HepG2 (cell line): ENCODE measurements around the gene ETV2. TPM values are rescaled to one million over a fixed set of nuclear protein-coding genes. Genes with fewer than 3 reads are reported as not detected.

Source experiments
- ATAC-seq: fragments of 200-7000 bp; cut with Tn5 transposase; 3 replicates; pipeline ENCODE4 v1.9.1; 2020; ENCODE audit warnings: mild to moderate bottlenecking, moderate library complexity
- BruUV-seq: library from RNA; stranded (reverse); fragments of 400-500 nt; replicated peaks from 2 replicates; lab custom pipeline; 2021; lab: Mats Ljungman, UMichigan
- CTCF ChIA-PET: fragments of 300-600 bp; formaldehyde crosslinking; extraction: SDS; loops from one replicate; lab custom pipeline; 2021; ENCODE audit warnings: low total read pairs, inconsistent platforms, low intra/inter-chr PET ratio; lab: Yijun Ruan, JAX
- POLR2A ChIA-PET: fragments of 350-600 bp; sonication (Branson Sonifier 250); formaldehyde crosslinking; loops from one replicate; lab custom pipeline; 2020; ENCODE audit warnings: antibody characterized with exemption, inconsistent platforms; lab: Yijun Ruan, JAX
- DNase-seq: peaks from one replicate; pipeline ENCODE4 v3.0.0-alpha.2; 2015; ENCODE audit warnings: low spot score
- FAIRE-seq: peaks from 3 replicates; lab custom pipeline; 2011; peaks lifted over from hg19 to GRCh38; lab: Jason Lieb, UNC
- H2AFZ ChIP-seq: one replicate; pipeline ENCODE4 v1.6.1; 2011; ENCODE audit warnings: low read length, inconsistent platforms
- H3K27ac ChIP-seq: fragments of 300-600 bp; 3 replicates; pipeline ENCODE4 v1.8.0; 2011; ENCODE audit warnings: mixed run types, mild to moderate bottlenecking, mixed read lengths, low read length, inconsistent platforms; ENCODE audit not compliant: insufficient read depth; ENCODE audit errors: extremely low read length
- H3K27me3 ChIP-seq, 2 experiments: fragments of 200-600 bp in 1 of 2; 2 replicates in 1 of 2; 3 replicates in 1 of 2; pipeline versions ENCODE4 v1.6.0 to v1.8.0; 2011; ENCODE audit warnings: low read length in 2 of 2, mild to moderate bottlenecking in 2 of 2, moderate library complexity in 2 of 2, inconsistent platforms in 1 of 2; ENCODE audit not compliant: insufficient read depth in 2 of 2, control insufficient read depth in 1 of 2
- H3K36me3 ChIP-seq, 2 experiments: fragments of 200-600 bp in 1 of 2; replicated peaks in 1 of 2; 2 replicates in 1 of 2; 3 replicates in 1 of 2; pipeline versions ENCODE4 v1.5.1 to v1.8.0; 2011; ENCODE audit warnings: low read length in 2 of 2, inconsistent platforms in 1 of 2; ENCODE audit not compliant: insufficient read depth in 2 of 2, control insufficient read depth in 1 of 2
- H3K4me1 ChIP-seq: 2 replicates; pipeline ENCODE4 v1.5.1; 2012; ENCODE audit warnings: low read length, inconsistent platforms; ENCODE audit not compliant: insufficient read depth
- H3K4me2 ChIP-seq: 2 replicates; pipeline ENCODE4 v1.6.0; 2011; ENCODE audit warnings: low read depth, low read length, inconsistent platforms
- H3K4me3 ChIP-seq, 3 experiments: fragments of 200-600 bp in 1 of 3; sonication (generic), shearing (Covaris generic) in 1 of 3; replicated peaks in 1 of 3; 2 replicates each; pipeline ENCODE4 v1.5.1; 2011 to 2016; ENCODE audit warnings: low read length in 3 of 3, inconsistent platforms in 2 of 3, low read depth in 2 of 3, mild to moderate bottlenecking in 2 of 3, control low read depth in 1 of 3, mixed read lengths in 1 of 3; ENCODE audit not compliant: insufficient read depth in 1 of 3
- H3K79me2 ChIP-seq: one replicate; pipeline ENCODE4 v1.6.1; 2011; ENCODE audit warnings: low read length, inconsistent platforms; ENCODE audit not compliant: insufficient read depth
- H3K9ac ChIP-seq: 2 replicates; pipeline ENCODE4 v1.6.0; 2011; ENCODE audit warnings: mild to moderate bottlenecking, low read depth, low read length, inconsistent platforms; ENCODE audit not compliant: insufficient read depth
- H3K9me3 ChIP-seq: 2 replicates; pipeline ENCODE4 v1.5.1; 2012; ENCODE audit warnings: mild to moderate bottlenecking, low read length
- H4K20me1 ChIP-seq: 2 replicates; pipeline ENCODE4 v1.6.0; 2011; ENCODE audit warnings: inconsistent platforms, mild to moderate bottlenecking, low read length, moderate library complexity; ENCODE audit not compliant: insufficient read depth
- CENPX ChIP-seq: sonication (generic); formaldehyde crosslinking; IDR thresholded peaks from 2 replicates; pipeline ENCODE4 v1.9.0; 2021; ENCODE audit warnings: mild to moderate bottlenecking, missing genetic modification reagents, moderate library complexity
- RFX5 ChIP-seq: IDR thresholded peaks from 2 replicates; pipeline ENCODE4 v1.6.1; 2011; ENCODE audit warnings: low read depth, low read length, improper control_type of control experiment
- SRSF1 ChIP-seq: fragments of 200-400 bp; formaldehyde crosslinking; optimal IDR thresholded peaks from 2 replicates; pipeline ENCODE3; 2017; ENCODE audit warnings: mild to moderate bottlenecking, low read depth, low read length, moderate library complexity
- THAP11 ChIP-seq: IDR thresholded peaks from 2 replicates; pipeline ENCODE4 v1.6.1; 2016; ENCODE audit warnings: missing biosample characterization, missing genetic modification reagents
- ZNF143 ChIP-seq: sonication (generic); formaldehyde crosslinking; IDR thresholded peaks from 2 replicates; pipeline ENCODE4 v1.4.0; 2020; ENCODE audit warnings: missing genetic modification reagents
- ZNF850 ChIP-seq: sonication (generic); formaldehyde crosslinking; conservative IDR thresholded peaks from 2 replicates; pipeline ENCODE4 v1.9.0; 2021; ENCODE audit warnings: mild to moderate bottlenecking, missing genetic modification reagents
- WGBS: methylation state at CpG from one replicate; pipeline ENCODE4 v1.1.6; 2017; ENCODE audit warnings: low lambda C conversion rate; 5-methylcytosine and 5-hydroxymethylcytosine counted together
- in situ Hi-C: cut with HindIII; loops from 2 replicates; pipeline ENCODE4 v1.10.0; 2017; ENCODE audit warnings: low pct_unique_long_range_greater_than_20kb; ENCODE audit not compliant: extremely low pct_ligation_motif_present
- intact Hi-C: fragments of 100-400 bp; cut with micrococcal nuclease; formaldehyde crosslinking; loops from one replicate; pipeline ENCODE4 v1.10.0; 2022; ENCODE audit not compliant: unreplicated experiment
- polyA plus RNA-seq, 8 experiments: library from polyadenylated mRNA; depleted of rRNA in 3 of 8; stranded (reverse) in 7 of 8; unstranded in 1 of 8; fragments of >200 nt; fragmentation: Illumina TruSeq in 4 of 8; extraction: Trizol in 4 of 8; gene quantifications; 2 replicates each; pipeline versions ENCODE4 v1.2.1 to v1.2.3, GENCODE V29; 2011 to 2016; ENCODE audit warnings: low read depth in 4 of 8, missing spikeins in 1 of 8, mixed read lengths in 1 of 8; ENCODE audit not compliant: insufficient read depth in 1 of 8
- total RNA-seq, 5 experiments: library from RNA; depleted of rRNA; stranded (reverse); fragments of >200 nt; fragmentation: Illumina TruSeq; extraction: Trizol; gene quantifications; 2 replicates each; pipeline ENCODE4 v1.2.3, GENCODE V29; 2016; ENCODE audit warnings: low read depth in 1 of 5

ETV2 gene
- total and polyA plus RNA-seq, 2 of the 13 experiments (the other 11 are each of a cell fraction or from before 2014, with no cell fraction given), result 0.07 to 0.20 TPM

- H3K4me2 ChIP-seq, result no peak overlapping the region
- WGBS, result 28% methylated on average over 2 of the region's 2 CpGs
- FAIRE-seq (no peak), ATAC-seq (no peak), DNase-seq (no peak)
- H3K36me3 ChIP-seq, result no peaks in the 10 kb centered on the region
- no TSS peak for BruUV-seq
- intact Hi-C loops, result no loop called here
- H3K4me1 ChIP-seq, result peaks cover 32% of the 10 kb centered on the region
- H2AFZ ChIP-seq, result no peak overlapping the region
- ChIA-PET CTCF (no interaction called here), POLR2A (no interaction called here)
- no peak overlapping the region for H3K4me3 ChIP-seq
- peaks cover 23% of the 10 kb centered on the region for H3K9me3 ChIP-seq
- in situ Hi-C loops, result no loop called here
- no peak overlapping the region for H3K9ac ChIP-seq
- H3K27ac ChIP-seq, result no peak overlapping the region
- H3K79me2 ChIP-seq, result no peaks in the 10 kb centered on the region
- TF ChIP-seq ZNF143 (CRISPR knock-in tag) (peak; percentile 80), THAP11 (peak; percentile 93), ZNF850 (CRISPR knock-in tag) (no peak)
- H3K27me3 ChIP-seq, result peaks cover 0 to 4% of the 10 kb centered on the region in 2 experiments; a peak in 1 of 5 replicates
- no peaks in the 10 kb centered on the region for H4K20me1 ChIP-seq
These were observed 33.3 kb upstream of the ETV2 start for GRCh38 chr19:35608251-35608650.

DNA sequence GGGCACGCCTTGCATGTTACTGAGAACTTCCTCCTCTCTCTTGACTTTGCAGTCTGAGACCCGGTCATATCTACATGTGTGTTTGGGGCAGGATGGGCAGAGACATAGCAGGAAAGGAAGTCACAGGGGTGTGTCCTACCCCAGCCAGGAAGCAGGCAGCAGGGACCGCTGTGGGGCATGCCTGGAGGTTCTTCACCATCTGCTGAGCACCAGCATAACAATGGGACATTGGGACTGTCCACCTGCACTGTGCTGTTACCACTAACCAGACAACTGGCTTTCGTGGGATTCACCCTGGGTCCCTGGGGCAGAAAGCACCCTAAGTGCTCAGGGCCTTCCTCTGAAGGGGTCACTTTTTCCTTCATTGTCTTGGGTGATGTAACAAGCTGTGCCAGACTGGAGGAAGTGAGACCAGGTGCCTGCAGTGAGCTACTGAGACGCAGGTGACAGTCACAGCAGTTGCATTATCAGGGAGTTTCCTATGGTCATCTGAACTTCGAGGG lies 31.6 kb upstream of the ETV2 start:
- intact Hi-C loops, result loop anchor here (10.0 kb wide), 1 partner anchor 55 kb away; no protein-coding TSS in a partner anchor

More for the DNA sequence above, 31.6 kb upstream of the ETV2 start:
- Histone ChIP-seq H3K79me2 (no peaks in the 10 kb centered on the region), H3K27me3 (no peaks in the 10 kb centered on the region; a peak in 1 of 5 replicates), H3K27ac (no peak overlapping the region), H3K9ac (no peak overlapping the region), H2AFZ (no peak overlapping the region), H3K4me2 (no peak overlapping the region), H4K20me1 (no peaks in the 10 kb centered on the region), H3K4me1 (peaks cover 30% of the 10 kb centered on the region), H3K4me3 (no peak overlapping the region), H3K36me3 (peaks cover 0 to 4% of the 10 kb centered on the region in 2 experiments; a peak in 1 of 5 replicates), H3K9me3 (peaks cover 23% of the 10 kb centered on the region)
- 0 out of 2 replicates have a peak, but pooled peaks have one; percentile 11 for TF ChIP-seq RFX5
- TF ChIP-seq SRSF1, result no peak
- TF ChIP-seq CENPX (CRISPR knock-in tag), result no peak
- FAIRE-seq, result no peak
- POLR2A ChIA-PET, result interaction anchor here (0.8 kb wide), 1 partner anchor 61 kb away, joined by 3 read pairs; no protein-coding TSS in a partner anchor
- in situ Hi-C loops, result no loop called here
- CTCF ChIA-PET, result no interaction called here
- ATAC-seq, result no peak
- no TSS peak for BruUV-seq
- 58% methylated on average over 3 of the region's 6 CpGs for WGBS
- DNase-seq, result no peak
